Neural cell (in vitro differentiated cells): Measurements from ENCODE around the gene ABCB6.

Source experiments
- TAF1 ChIP-seq: IDR thresholded peaks from 2 replicates; pipeline ENCODE4 v1.6.1; 2012; ENCODE audit warnings: low read depth
- TF ChIP-seq, protein P1 (sequence below): fragments of 450-650 bp; IDR thresholded peaks from 2 replicates; pipeline ENCODE4 v1.5.1; 2014; ENCODE audit warnings: antibody characterized with exemption, mild to moderate bottlenecking, moderate library complexity; ENCODE audit not compliant: poor library complexity, severe bottlenecking

- TF ChIP-seq, protein P1, sequence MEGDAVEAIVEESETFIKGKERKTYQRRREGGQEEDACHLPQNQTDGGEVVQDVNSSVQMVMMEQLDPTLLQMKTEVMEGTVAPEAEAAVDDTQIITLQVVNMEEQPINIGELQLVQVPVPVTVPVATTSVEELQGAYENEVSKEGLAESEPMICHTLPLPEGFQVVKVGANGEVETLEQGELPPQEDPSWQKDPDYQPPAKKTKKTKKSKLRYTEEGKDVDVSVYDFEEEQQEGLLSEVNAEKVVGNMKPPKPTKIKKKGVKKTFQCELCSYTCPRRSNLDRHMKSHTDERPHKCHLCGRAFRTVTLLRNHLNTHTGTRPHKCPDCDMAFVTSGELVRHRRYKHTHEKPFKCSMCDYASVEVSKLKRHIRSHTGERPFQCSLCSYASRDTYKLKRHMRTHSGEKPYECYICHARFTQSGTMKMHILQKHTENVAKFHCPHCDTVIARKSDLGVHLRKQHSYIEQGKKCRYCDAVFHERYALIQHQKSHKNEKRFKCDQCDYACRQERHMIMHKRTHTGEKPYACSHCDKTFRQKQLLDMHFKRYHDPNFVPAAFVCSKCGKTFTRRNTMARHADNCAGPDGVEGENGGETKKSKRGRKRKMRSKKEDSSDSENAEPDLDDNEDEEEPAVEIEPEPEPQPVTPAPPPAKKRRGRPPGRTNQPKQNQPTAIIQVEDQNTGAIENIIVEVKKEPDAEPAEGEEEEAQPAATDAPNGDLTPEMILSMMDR = no peak
- TF ChIP-seq TAF1 = no peak
Observed at GRCh38 chr2:219252900-219253752, 34.4 kb upstream of the ABCB6 start, which contains the start of gene TUBA4B.
